ENCODE measurements around the gene TWF2. TPM values are rescaled to one million over a fixed set of nuclear protein-coding genes. Genes with fewer than 3 reads are reported as not detected.
A peak's percentile ranks its signal among the peaks of the same experiment; 100 is the strongest.

TWF2 gene
- polyA plus RNA-seq, 3 donors: 141 to 199 (median 176) TPM

- Mint-ChIP-seq H3K4me1 (peaks cover 34% of the 10 kb centered on the region), H3K9me3 (no peaks in the 10 kb centered on the region), H3K36me3 (peaks cover 74 to 90% of the 10 kb centered on the region in 2 donors), H3K27me3 (ENCODE audit: low read depth in 3 of 3) (no peaks in the 10 kb centered on the region), H3K27ac (peak overlapping the region in 6 of 7 donors; percentile 69 to 91 (median 74)), H3K4me3 (peak overlapping the region in 1 of 2 donors; percentile 53)
- Histone ChIP-seq H3K4me2 (replicated peaks; ENCODE audit: extremely low read depth, low read length, poor library complexity, severe bottlenecking) (no peak overlapping the region), H3K4me3 (replicated peaks in 1 of 3; ENCODE audit: low read depth in 2 of 3, low read length in 3 of 3) (no peak overlapping the region), H2AFZ (ENCODE audit: insufficient read depth, low read depth, low read length, poor library complexity, severe bottlenecking) (no peak overlapping the region), H3K27ac (ENCODE audit: low read depth in 1 of 2, low read length in 2 of 2) (peak overlapping the region in 1 of 2 donors; percentile 36), H3K36me3 (replicated peaks in 1 of 2; ENCODE audit: control insufficient read depth in 1 of 2, insufficient read depth in 2 of 2, low read length in 2 of 2) (peaks cover 76 to 90% of the 10 kb centered on the region in 2 donors), H3K79me2 (ENCODE audit: insufficient read depth, low read length) (peaks cover 56% of the 10 kb centered on the region), H4K20me1 (ENCODE audit: insufficient read depth, low read length) (peaks cover 99% of the 10 kb centered on the region), H3K9me3 (replicated peaks in 1 of 2; ENCODE audit: control insufficient read depth in 1 of 2, insufficient read depth in 1 of 2, low read length in 2 of 2) (no peaks in the 10 kb centered on the region), H3K9ac (ENCODE audit: insufficient read depth, low read length, poor library complexity, severe bottlenecking) (no peak overlapping the region), H3K4me1 (ENCODE audit: control insufficient read depth in 1 of 2, insufficient read depth in 2 of 2, low read length in 2 of 2) (peaks cover 16 to 47% of the 10 kb centered on the region in 2 donors), H3K27me3 (ENCODE audit: control insufficient read depth in 2 of 2, insufficient read depth in 2 of 2, low read length in 2 of 2) (no peaks in the 10 kb centered on the region)
- peak; percentile 98 for TF ChIP-seq CTCF (IDR thresholded peaks at IDR 0.05)
- 62% methylated on average over 26 of the region's 34 CpGs for WGBS (ENCODE audit: insufficient coverage)
- intact Hi-C loops (cut with micrococcal nuclease): loop anchor here (2.0 kb wide), 2 partner anchors 107 to 109 kb away; no protein-coding TSS in a partner anchor
- DNase-seq: peak; percentile 75 to 80 (median 79)
Observed at GRCh38 chr3:52231502-52232278, 7.3 kb downstream of the TWF2 start.

- 93% methylated on average over 16 of the region's 16 CpGs for WGBS (ENCODE audit: insufficient coverage)
- Mint-ChIP-seq H3K27me3 (ENCODE audit: low read depth in 3 of 3) (peaks cover 0 to 1% (median 0%) of the 10 kb centered on the region in 3 donors), H3K36me3 (peaks cover 73 to 87% of the 10 kb centered on the region in 2 donors), H3K9me3 (no peaks in the 10 kb centered on the region), H3K4me3 (no peak overlapping the region), H3K4me1 (peaks cover 34% of the 10 kb centered on the region), H3K27ac (peak overlapping the region in 4 of 7 donors; percentile 33 to 91 (median 50))
- no peak for TF ChIP-seq CTCF (IDR thresholded peaks at IDR 0.05)
- Histone ChIP-seq H3K4me1 (ENCODE audit: control insufficient read depth in 1 of 2, insufficient read depth in 2 of 2, low read length in 2 of 2) (peaks cover 16 to 47% of the 10 kb centered on the region in 2 donors), H3K36me3 (replicated peaks in 1 of 2; ENCODE audit: control insufficient read depth in 1 of 2, insufficient read depth in 2 of 2, low read length in 2 of 2) (peaks cover 76 to 90% of the 10 kb centered on the region in 2 donors), H3K4me2 (replicated peaks; ENCODE audit: extremely low read depth, low read length, poor library complexity, severe bottlenecking) (no peak overlapping the region), H4K20me1 (ENCODE audit: insufficient read depth, low read length) (peaks cover 98% of the 10 kb centered on the region), H3K27ac (ENCODE audit: low read depth in 1 of 2, low read length in 2 of 2) (peak overlapping the region in 1 of 2 donors; percentile 36), H2AFZ (ENCODE audit: insufficient read depth, low read depth, low read length, poor library complexity, severe bottlenecking) (no peak overlapping the region), H3K27me3 (ENCODE audit: control insufficient read depth in 2 of 2, insufficient read depth in 2 of 2, low read length in 2 of 2) (no peaks in the 10 kb centered on the region), H3K9ac (ENCODE audit: insufficient read depth, low read length, poor library complexity, severe bottlenecking) (no peak overlapping the region), H3K4me3 (replicated peaks in 1 of 3; ENCODE audit: low read depth in 2 of 3, low read length in 3 of 3) (no peak overlapping the region), H3K79me2 (ENCODE audit: insufficient read depth, low read length) (peaks cover 50% of the 10 kb centered on the region), H3K9me3 (replicated peaks in 1 of 2; ENCODE audit: control insufficient read depth in 1 of 2, insufficient read depth in 1 of 2, low read length in 2 of 2) (no peaks in the 10 kb centered on the region)
- no peak for DNase-seq
- intact Hi-C loops (cut with micrococcal nuclease): loop anchor here (2.0 kb wide), 2 partner anchors 108 to 110 kb away; no protein-coding TSS in a partner anchor
Observed at GRCh38 chr3:52230889-52231499, 8.0 kb downstream of the TWF2 start.

Data from CD14-positive monocyte (primary cell).